GM23248 (cell line): ENCODE data around the gene CCNYL1.

Experiments
- EZH2 ChIP-seq: fragments of 200-600 bp; sonication (generic); IDR thresholded peaks from 2 replicates; pipeline ENCODE4 v1.6.1; 2018; ENCODE audit warnings: antibody characterized with exemption, mild to moderate bottlenecking; ENCODE audit not compliant: insufficient read depth, poor library complexity, severe bottlenecking
- EZH2phosphoT487 ChIP-seq: fragments of 200-600 bp; sonication (generic); IDR thresholded peaks from 2 replicates; pipeline ENCODE4 v1.6.1; 2018; ENCODE audit warnings: antibody characterized with exemption, moderate library complexity, mild to moderate bottlenecking, low read depth; ENCODE audit not compliant: insufficient read depth

DNA sequence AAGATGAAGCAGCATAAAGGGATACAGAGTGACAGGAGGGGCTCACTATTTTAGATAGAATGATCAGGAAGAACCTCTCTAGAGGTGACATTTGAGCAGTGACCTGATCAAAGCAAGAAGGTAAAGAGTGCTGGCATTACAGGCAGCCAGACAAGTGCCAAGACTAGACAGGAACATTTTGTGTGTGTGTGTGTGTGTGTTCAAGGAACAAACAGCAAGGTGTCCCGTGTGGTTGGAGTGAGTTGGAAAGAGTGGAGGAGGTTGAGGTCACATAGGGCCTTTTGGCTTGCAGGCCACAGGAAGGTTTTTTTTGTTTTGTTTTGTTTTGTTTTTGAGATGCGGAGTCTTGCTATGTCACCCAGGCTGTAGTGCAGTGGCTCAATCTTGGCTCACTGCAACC, 32.6 kb downstream of the CCNYL1 start:
- TF ChIP-seq EZH2phosphoT487 (no peak), EZH2 (no peak)
